RWPE1 (cell line): ENCODE results near the gene BTBD9.

Experiments used
- CTCF ChIA-PET: fragments of 350-600 bp; sonication (Branson Sonifier 250); formaldehyde crosslinking; extraction: SDS; loops from one replicate; lab custom pipeline; 2021; lab: Yijun Ruan, JAX
- POLR2A ChIA-PET: fragments of 400-600 bp; formaldehyde crosslinking; extraction: SDS; loops from one replicate; lab custom pipeline; 2020; ENCODE audit warnings: antibody characterized with exemption; ENCODE audit not compliant: low non-redundant PET; lab: Yijun Ruan, JAX
- DNase-seq: peaks from one replicate; pipeline ENCODE4 v3.0.0; 2012; ENCODE audit warnings: low spot score
- H3K27ac ChIP-seq: fragments of 450-650 bp; 2 replicates; pipeline ENCODE4 v1.5.1; 2017
- TF ChIP-seq, protein P1 (sequence below): fragments of 450-650 bp; conservative IDR thresholded peaks from 2 replicates; pipeline ENCODE4 v1.5.1; 2017; ENCODE audit warnings: low read depth, mild to moderate bottlenecking

Gene BTBD9

DNA sequence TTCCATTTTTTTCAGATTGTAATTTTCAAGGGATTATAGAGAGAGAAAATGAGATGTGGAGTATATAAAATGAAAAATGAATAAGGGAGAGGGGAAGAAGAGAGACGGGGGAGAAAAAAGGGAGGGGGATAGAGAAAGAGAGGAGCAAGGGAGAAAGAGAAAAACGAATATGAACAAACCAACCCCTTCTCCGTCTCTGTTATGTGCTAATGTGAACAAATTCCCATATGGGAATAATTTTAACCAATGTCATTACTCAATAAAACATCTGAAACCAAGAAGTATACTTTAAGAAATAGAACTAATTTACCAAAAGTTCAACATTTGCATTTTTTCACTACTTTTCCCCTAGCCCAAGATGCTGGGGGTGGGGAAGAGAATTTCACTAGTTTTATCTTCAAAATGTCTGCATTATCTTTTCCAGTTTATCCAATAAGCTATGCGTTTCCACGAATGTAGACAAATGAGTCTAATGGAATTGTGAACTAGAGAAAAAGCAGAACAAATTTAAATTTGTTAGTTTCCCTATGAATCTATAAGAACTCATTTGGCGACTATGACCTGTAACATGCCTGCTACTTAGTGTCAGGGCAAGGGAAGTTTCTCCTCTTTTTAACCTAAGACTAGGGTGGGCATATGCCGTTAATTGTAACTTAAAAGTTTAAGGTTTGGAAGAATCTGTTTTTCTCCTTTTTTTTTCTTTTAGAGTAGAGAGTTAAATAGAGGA, 286.3 kb downstream of the BTBD9 start:
- H3K27ac ChIP-seq = no peak overlapping the region
- POLR2A ChIA-PET = interaction anchor here (0.6 kb wide), 1 partner anchor 91 kb away, joined by 3 read pairs; no protein-coding TSS in a partner anchor
- CTCF ChIA-PET = interaction anchor here (0.5 kb wide), 1 partner anchor 786 kb away, joined by 3 read pairs; no protein-coding TSS in a partner anchor
- TF ChIP-seq, protein P1, sequence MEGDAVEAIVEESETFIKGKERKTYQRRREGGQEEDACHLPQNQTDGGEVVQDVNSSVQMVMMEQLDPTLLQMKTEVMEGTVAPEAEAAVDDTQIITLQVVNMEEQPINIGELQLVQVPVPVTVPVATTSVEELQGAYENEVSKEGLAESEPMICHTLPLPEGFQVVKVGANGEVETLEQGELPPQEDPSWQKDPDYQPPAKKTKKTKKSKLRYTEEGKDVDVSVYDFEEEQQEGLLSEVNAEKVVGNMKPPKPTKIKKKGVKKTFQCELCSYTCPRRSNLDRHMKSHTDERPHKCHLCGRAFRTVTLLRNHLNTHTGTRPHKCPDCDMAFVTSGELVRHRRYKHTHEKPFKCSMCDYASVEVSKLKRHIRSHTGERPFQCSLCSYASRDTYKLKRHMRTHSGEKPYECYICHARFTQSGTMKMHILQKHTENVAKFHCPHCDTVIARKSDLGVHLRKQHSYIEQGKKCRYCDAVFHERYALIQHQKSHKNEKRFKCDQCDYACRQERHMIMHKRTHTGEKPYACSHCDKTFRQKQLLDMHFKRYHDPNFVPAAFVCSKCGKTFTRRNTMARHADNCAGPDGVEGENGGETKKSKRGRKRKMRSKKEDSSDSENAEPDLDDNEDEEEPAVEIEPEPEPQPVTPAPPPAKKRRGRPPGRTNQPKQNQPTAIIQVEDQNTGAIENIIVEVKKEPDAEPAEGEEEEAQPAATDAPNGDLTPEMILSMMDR = no peak
- DNase-seq = no peak

DNA sequence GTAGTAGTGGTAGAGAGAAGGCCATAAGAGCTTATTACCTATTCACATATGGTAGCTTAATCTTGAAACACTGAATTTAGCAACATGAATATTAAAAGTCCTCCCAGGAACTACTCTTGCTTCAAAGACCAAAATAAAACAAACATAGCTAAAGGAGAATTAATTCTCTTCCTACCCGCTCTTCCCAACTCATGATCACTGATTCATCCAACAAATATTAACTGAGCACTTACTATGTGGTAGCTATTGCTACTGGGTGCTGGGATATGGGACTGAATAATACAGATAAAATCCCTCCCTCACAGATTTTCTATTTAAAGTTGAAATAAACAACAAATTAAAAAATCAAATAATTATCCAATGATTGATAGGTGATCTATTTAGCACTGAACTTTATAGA, 287.1 kb downstream of the BTBD9 start:
- CTCF ChIA-PET = interaction anchor here (0.5 kb wide), 1 partner anchor 785 kb away, joined by 3 read pairs; no protein-coding TSS in a partner anchor
- no peak for DNase-seq
- TF ChIP-seq, protein P1 = no peak
- POLR2A ChIA-PET = interaction anchor here (0.6 kb wide), 1 partner anchor 90 kb away, joined by 3 read pairs; no protein-coding TSS in a partner anchor
- no peak overlapping the region for H3K27ac ChIP-seq

DNA sequence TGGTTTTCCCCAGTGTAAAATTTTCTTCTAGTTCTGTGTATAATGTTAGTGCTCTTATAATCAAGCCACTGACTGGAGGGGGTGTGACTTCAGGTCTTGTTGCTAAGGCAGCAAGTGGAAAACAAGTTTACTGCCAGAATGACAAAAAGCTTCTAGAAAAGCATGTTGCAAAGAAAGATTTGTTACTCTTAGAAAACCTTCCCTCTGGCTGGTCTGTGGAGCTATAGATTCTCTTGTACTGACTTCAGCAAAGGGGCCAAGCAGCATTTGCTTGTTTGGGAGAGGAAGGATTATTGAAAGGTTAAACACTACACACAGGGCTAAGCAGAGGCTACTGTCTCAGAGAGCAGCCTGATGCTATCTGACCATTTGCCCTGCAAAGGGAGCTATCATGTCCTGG, 288.8 kb downstream of the BTBD9 start:
- ChIA-PET CTCF (no interaction called here), POLR2A (no interaction called here)
- no peak for DNase-seq
- H3K27ac ChIP-seq = no peak overlapping the region
- TF ChIP-seq, protein P1 = no peak

DNA sequence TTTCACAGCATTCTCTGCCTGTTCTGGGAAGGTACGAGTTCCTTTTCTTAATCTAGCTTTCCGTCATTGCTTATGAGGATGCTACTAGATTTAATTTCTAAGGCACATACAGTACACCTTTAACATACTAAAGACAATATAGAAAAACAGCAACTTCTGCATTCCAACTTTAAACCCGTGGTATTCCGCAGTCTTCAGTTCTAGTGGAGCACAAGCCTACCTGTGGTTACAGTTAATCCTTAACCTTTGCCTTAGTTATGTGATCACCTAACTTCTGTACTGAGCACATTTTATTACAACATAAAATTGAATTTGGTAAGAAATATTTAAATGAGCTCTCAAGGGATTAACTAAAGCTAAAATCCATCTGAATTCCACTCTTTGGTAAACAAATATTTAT, 289.5 kb downstream of the BTBD9 start:
- TF ChIP-seq, protein P1 = no peak
- H3K27ac ChIP-seq = no peak overlapping the region
- ChIA-PET CTCF (interaction anchor here (0.6 kb wide), 1 partner anchor 136 kb away, joined by 4 read pairs; no protein-coding TSS in a partner anchor), POLR2A (no interaction called here)
- no peak for DNase-seq

DNA sequence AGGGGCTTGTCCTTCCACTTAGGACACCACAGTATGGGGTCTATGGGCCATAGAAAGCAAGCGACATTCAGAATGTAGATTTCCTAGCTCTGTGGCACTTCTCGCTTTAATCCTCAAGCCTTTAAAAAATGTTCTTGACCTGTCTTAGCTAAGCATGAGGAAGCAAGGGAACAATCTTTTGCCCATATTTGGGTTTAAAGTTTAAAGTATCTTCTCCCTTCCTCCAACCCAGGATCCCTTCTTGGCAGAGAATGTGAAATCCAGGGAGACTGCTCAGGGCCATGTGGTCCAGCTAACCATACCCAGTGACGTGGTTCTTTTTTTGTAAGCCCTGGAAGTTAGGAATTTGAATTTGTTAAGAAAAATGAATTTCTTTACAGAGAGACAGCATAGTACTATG, 289.9 kb downstream of the BTBD9 start:
- ChIA-PET CTCF (interaction anchor here (0.6 kb wide), 1 partner anchor 137 kb away, joined by 4 read pairs; no protein-coding TSS in a partner anchor), POLR2A (no interaction called here)
- no peak overlapping the region for H3K27ac ChIP-seq
- no peak for DNase-seq
- TF ChIP-seq, protein P1 = no peak

DNA sequence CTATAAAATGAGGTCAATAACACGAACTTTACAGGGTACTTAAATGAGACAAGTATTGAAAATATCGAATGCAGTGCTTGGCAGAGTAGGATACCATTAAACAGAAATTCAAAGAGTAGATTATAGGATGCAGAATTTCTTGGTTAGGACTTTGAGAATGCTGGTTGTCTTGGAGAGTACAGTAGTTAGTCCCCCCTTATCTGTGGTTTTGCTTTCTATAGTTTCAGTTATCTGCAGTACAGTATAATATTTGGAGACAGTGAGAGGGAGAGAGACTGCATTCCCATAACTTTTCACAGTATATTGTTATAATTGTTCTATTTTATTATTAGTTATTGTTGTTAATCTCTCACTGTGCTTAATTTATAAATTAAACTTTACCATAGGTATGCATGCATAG, 290.5 kb downstream of the BTBD9 start:
- no peak overlapping the region for H3K27ac ChIP-seq
- no peak for DNase-seq
- TF ChIP-seq, protein P1 = no peak
- ChIA-PET CTCF (interaction anchor here (0.6 kb wide), 1 partner anchor 10 kb away, joined by 3 read pairs; no protein-coding TSS in a partner anchor), POLR2A (no interaction called here)
